DLD1 (cell line): ENCODE results near the gene STRN4.
"Not testable (repeated sequence)": the region's sequence is repeated elsewhere in the genome, so short reads cannot be mapped to it uniquely, and the experiment has no call there.

Source experiments
- in situ Hi-C: cut with HindIII; loops from 2 replicates; pipeline ENCODE4 v1.10.0; 2017; ENCODE audit warnings: low sequenced_read_pairs

The STRN4 gene

GRCh38 chr19:46746281-46747057, at the start of gene STRN4:
Gene STRN4 (minus strand): TSS chr19:46746450. CDS start chr19:46746430, 20 bp downstream.
- in situ Hi-C loops, result loop anchor here (10.0 kb wide), 1 partner anchor 218 kb away; no protein-coding TSS in a partner anchor

- in situ Hi-C loops, result no loop called here
Observed at GRCh38 chr19:46791944-46792343, 45.7 kb upstream of the STRN4 start.

GRCh38 chr19:46789371-46789770, 43.1 kb upstream of the STRN4 start:
- in situ Hi-C loops, result no loop called here

- in situ Hi-C loops, result no loop called here
Observed at GRCh38 chr19:46788968-46789338, 42.7 kb upstream of the STRN4 start.

GRCh38 chr19:46788262-46788967, 42.2 kb upstream of the STRN4 start, which contains the start of gene SLC1A5:
Gene SLC1A5 (minus strand): TSS chr19:46788594. CDS start chr19:46787965, 629 bp downstream.
- in situ Hi-C loops, result no loop called here

- in situ Hi-C loops, result no loop called here
Observed at GRCh38 chr19:46787331-46788261, 41.3 kb upstream of the STRN4 start.

GRCh38 chr19:46787040-46787330, 40.7 kb upstream of the STRN4 start:
- in situ Hi-C loops, result no loop called here

GRCh38 chr19:46786236-46787039, 40.2 kb upstream of the STRN4 start:
- in situ Hi-C loops, result no loop called here

- in situ Hi-C loops, result no loop called here
Observed at GRCh38 chr19:46785980-46786235, 39.7 kb upstream of the STRN4 start.

- in situ Hi-C loops, result no loop called here
Observed at GRCh38 chr19:46785054-46785979, 39.1 kb upstream of the STRN4 start.

GRCh38 chr19:46784262-46785053, 38.2 kb upstream of the STRN4 start:
- in situ Hi-C loops, result no loop called here

- in situ Hi-C loops, result no loop called here
Observed at GRCh38 chr19:46783670-46784069, 37.4 kb upstream of the STRN4 start.

- in situ Hi-C loops, result no loop called here
Observed at GRCh38 chr19:46782355-46783019, 36.2 kb upstream of the STRN4 start.

GRCh38 chr19:46777956-46778645, 31.9 kb upstream of the STRN4 start:
- in situ Hi-C loops, result not testable (repeated sequence)

- in situ Hi-C loops, result no loop called here
Observed at GRCh38 chr19:46776927-46777911, 31.0 kb upstream of the STRN4 start.

- in situ Hi-C loops, result no loop called here
Observed at GRCh38 chr19:46775642-46776258, 29.5 kb upstream of the STRN4 start.
